HCT116 (cell line): ENCODE results near the gene EFCAB7. TPM values are rescaled to one million over a fixed set of nuclear protein-coding genes. Genes with fewer than 3 reads are reported as not detected.

ENCODE experiments used
- ATAC-seq: fragments of 200-7000 bp; cut with Tn5 transposase; 2 replicates; pipeline ENCODE4 v1.9.1; 2020; ENCODE audit warnings: mild to moderate bottlenecking, moderate library complexity
- BruUV-seq: library from RNA; stranded (reverse); fragments of 400-500 nt; replicated peaks from 2 replicates; lab custom pipeline; 2021; lab: Mats Ljungman, UMichigan
- CTCF ChIA-PET: fragments of 300-600 bp; sonication (Branson Sonifier 250); formaldehyde crosslinking; loops from one replicate; lab custom pipeline; 2021; ENCODE audit warnings: antibody characterized with exemption; lab: Charles Lee
- POLR2A ChIA-PET: fragments of 300-600, 350-600 bp; sonication (Branson Sonifier 250); formaldehyde crosslinking; loops from one replicate; lab custom pipeline; 2021; ENCODE audit warnings: antibody characterized with exemption; lab: Charles Lee
- RAD21 ChIA-PET, 2 experiments: fragments of 300-600 bp; sonication (Branson Sonifier 250); formaldehyde crosslinking; loops; one replicate each; lab custom pipeline; 2023; ENCODE audit warnings: low total read pairs in 2 of 2; ENCODE audit not compliant: uncharacterized antibody in 2 of 2, unreplicated experiment in 2 of 2, low non-redundant PET in 1 of 2; lab: Charles Lee
- DNase-seq: peaks from one replicate; pipeline ENCODE4 v3.0.0-alpha.2; 2010; ENCODE audit warnings: low read depth, low spot score
- H2AFZ ChIP-seq: fragments of 200-600 bp; shearing (Covaris generic), sonication (generic); 2 replicates; pipeline ENCODE4 v1.6.1; 2017; ENCODE audit warnings: low read depth, mixed run types, mixed read lengths, antibody characterized with exemption, low read length; ENCODE audit not compliant: poor library complexity, severe bottlenecking
- H3K27ac ChIP-seq: 2 replicates; pipeline ENCODE4 v1.5.1; 2012; ENCODE audit warnings: low read depth, low read length
- H3K27me3 ChIP-seq: fragments of 200-600 bp; sonication (generic); 2 replicates; pipeline ENCODE4 v1.6.1; 2016; ENCODE audit warnings: mixed run types, low read length, mixed read lengths; ENCODE audit not compliant: insufficient read depth
- H3K36me3 ChIP-seq, 2 experiments: fragments of 200-500 bp in 1 of 2; fragments of 200-600 bp in 1 of 2; sonication (Bioruptor generic) in 1 of 2; sonication (generic) in 1 of 2; 2 replicates each; pipeline versions ENCODE4 v1.5.1 to v1.6.1; 2014 to 2016; ENCODE audit warnings: low read length in 2 of 2, inconsistent platforms in 1 of 2, mixed read lengths in 1 of 2, mixed run types in 1 of 2; ENCODE audit not compliant: insufficient read depth in 2 of 2, control insufficient read depth in 1 of 2
- H3K4me1 ChIP-seq, 2 experiments: fragments of 200-600 bp in 1 of 2; sonication (generic) in 1 of 2; 2 replicates each; pipeline versions ENCODE4 v1.5.1 to v1.6.1; 2012 to 2017; ENCODE audit warnings: low read length in 2 of 2, inconsistent platforms in 1 of 2, mild to moderate bottlenecking in 1 of 2, mixed read lengths in 1 of 2, mixed run types in 1 of 2, moderate library complexity in 1 of 2; ENCODE audit not compliant: insufficient read depth in 2 of 2, control insufficient read depth in 1 of 2
- H3K4me2 ChIP-seq: fragments of 200-600 bp; sonication (generic); 2 replicates; pipeline ENCODE4 v1.6.1; 2017; ENCODE audit warnings: mixed run types, low read length, mixed read lengths
- H3K4me3 ChIP-seq, 2 experiments: fragments of 200-600 bp in 1 of 2; sonication (generic) in 1 of 2; replicated peaks in 1 of 2; 2 replicates each; pipeline ENCODE4 v1.5.1; 2011 to 2016; ENCODE audit warnings: low read length in 2 of 2, control low read depth in 1 of 2, low read depth in 1 of 2, mild to moderate bottlenecking in 1 of 2, mixed read lengths in 1 of 2, mixed run types in 1 of 2
- H3K79me2 ChIP-seq: fragments of 200-600 bp; sonication (generic); 2 replicates; pipeline ENCODE4 v1.6.1; 2017; ENCODE audit warnings: mild to moderate bottlenecking, mixed run types, low read length, moderate library complexity, mixed read lengths; ENCODE audit not compliant: insufficient read depth
- H3K9ac ChIP-seq: fragments of 200-600 bp; sonication (generic); 2 replicates; pipeline ENCODE4 v1.6.1; 2016; ENCODE audit warnings: low read length, mixed read lengths
- H3K9me2 ChIP-seq: fragments of 200-600 bp; sonication (generic), shearing (Covaris generic); 2 replicates; pipeline ENCODE4 v1.6.1; 2017; ENCODE audit warnings: mixed run types, mild to moderate bottlenecking, moderate library complexity; ENCODE audit not compliant: insufficient read depth
- H3K9me3 ChIP-seq, 2 experiments: fragments of 200-500 bp in 1 of 2; fragments of 200-600 bp in 1 of 2; sonication (Bioruptor generic) in 1 of 2; sonication (generic) in 1 of 2; 2 replicates each; pipeline ENCODE4 v1.6.1; 2014 to 2017; ENCODE audit warnings: low read length in 2 of 2, mixed read lengths in 2 of 2, inconsistent platforms in 1 of 2, low read depth in 1 of 2, mild to moderate bottlenecking in 1 of 2, mixed run types in 1 of 2, moderate library complexity in 1 of 2; ENCODE audit not compliant: control insufficient read depth in 1 of 2, insufficient read depth in 1 of 2
- H4K20me1 ChIP-seq: fragments of 200-600 bp; sonication (generic), shearing (Covaris generic); 2 replicates; pipeline ENCODE4 v1.6.1; 2017; ENCODE audit warnings: mixed run types, mild to moderate bottlenecking, moderate library complexity; ENCODE audit not compliant: insufficient read depth
- EZH2phosphoT487 ChIP-seq: fragments of 200-600 bp; IDR thresholded peaks from 2 replicates; pipeline ENCODE4 v1.6.1; 2018; ENCODE audit warnings: antibody characterized with exemption, borderline replicate concordance
- RAD21 ChIP-seq: IDR thresholded peaks from 2 replicates; pipeline ENCODE4 v1.6.1; 2012; ENCODE audit warnings: low read depth, mild to moderate bottlenecking
- SP1 ChIP-seq: IDR thresholded peaks from 2 replicates; pipeline ENCODE4 v1.6.1; 2012; ENCODE audit warnings: low read depth
- YY1 ChIP-seq: IDR thresholded peaks from 2 replicates; pipeline ENCODE4 v1.6.1; 2011; ENCODE audit warnings: low read length, low read depth, moderate library complexity, mild to moderate bottlenecking; ENCODE audit not compliant: insufficient replicate concordance; ENCODE audit errors: extremely low read depth
- ZFX ChIP-seq: fragments of 450-650 bp; IDR thresholded peaks from 2 replicates; pipeline ENCODE4 v1.6.1; 2017
- intact Hi-C: fragments of 100-400 bp; cut with micrococcal nuclease; formaldehyde crosslinking; loops from 2 replicates; pipeline ENCODE4 v1.10.0; 2022
- total RNA-seq: library from RNA; stranded (reverse); gene quantifications from one replicate; pipeline ENCODE4 v1.2.1, GENCODE V29; 2021; ENCODE audit not compliant: unreplicated experiment
- TF ChIP-seq, protein P1 (sequence below): IDR thresholded peaks from 2 replicates; pipeline ENCODE4 v1.6.1; 2011; ENCODE audit warnings: mild to moderate bottlenecking, low read length, moderate library complexity; ENCODE audit not compliant: insufficient replicate concordance; ENCODE audit errors: extremely low read depth
- TF ChIP-seq, protein P2 (sequence below): IDR thresholded peaks from 2 replicates; pipeline ENCODE4 v1.6.1; 2012; ENCODE audit warnings: low read depth

EFCAB7 gene
- total RNA-seq, 1 experiment from 2014 or later: 6.0 TPM

DNA sequence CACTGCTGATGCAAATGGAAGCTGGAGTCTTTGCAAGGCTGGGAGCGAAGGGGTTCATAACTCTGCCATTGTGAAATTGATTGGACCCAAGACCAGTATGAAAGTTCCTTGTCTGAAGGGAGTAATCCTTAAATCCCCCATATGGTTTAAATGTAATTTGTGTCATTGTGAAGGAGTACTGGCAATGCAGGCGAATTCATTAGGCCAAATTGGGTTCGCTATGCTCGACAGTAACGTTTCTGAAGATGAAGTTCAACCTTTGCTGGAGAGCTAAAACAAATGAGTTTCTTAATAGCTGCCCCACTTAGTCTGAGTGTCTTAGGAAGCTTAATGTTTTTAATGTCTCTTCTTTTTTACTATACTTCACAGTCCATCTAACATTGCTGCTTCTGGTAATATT, 97.3 kb downstream of the EFCAB7 start:
- no peak for ATAC-seq
- Histone ChIP-seq H3K27me3 (no peaks in the 10 kb centered on the region), H3K4me2 (no peak overlapping the region), H4K20me1 (no peaks in the 10 kb centered on the region), H2AFZ (no peak overlapping the region), H3K36me3 (no peaks in the 10 kb centered on the region), H3K9me2 (no peaks in the 10 kb centered on the region), H3K79me2 (no peaks in the 10 kb centered on the region), H3K4me1 (peaks cover 0 to 15% of the 10 kb centered on the region in 2 experiments; a peak in 2 of 4 replicates), H3K27ac (no peak overlapping the region), H3K4me3 (no peak overlapping the region), H3K9ac (no peak overlapping the region), H3K9me3 (no peaks in the 10 kb centered on the region)
- POLR2A ChIA-PET: no interaction called here
- CTCF ChIA-PET: interaction anchor here (3.0 kb wide), 1 partner anchor 626 kb away, joined by 6 read pairs; no protein-coding TSS in a partner anchor
- intact Hi-C loops: loop anchor here (10.0 kb wide), 1 partner anchor 154 kb away; the partner anchor contains the start of gene ROR1
- RAD21 ChIA-PET: no interaction called here
- no TSS peak for BruUV-seq
- no peak for TF ChIP-seq ZFX
- no peak for DNase-seq

DNA sequence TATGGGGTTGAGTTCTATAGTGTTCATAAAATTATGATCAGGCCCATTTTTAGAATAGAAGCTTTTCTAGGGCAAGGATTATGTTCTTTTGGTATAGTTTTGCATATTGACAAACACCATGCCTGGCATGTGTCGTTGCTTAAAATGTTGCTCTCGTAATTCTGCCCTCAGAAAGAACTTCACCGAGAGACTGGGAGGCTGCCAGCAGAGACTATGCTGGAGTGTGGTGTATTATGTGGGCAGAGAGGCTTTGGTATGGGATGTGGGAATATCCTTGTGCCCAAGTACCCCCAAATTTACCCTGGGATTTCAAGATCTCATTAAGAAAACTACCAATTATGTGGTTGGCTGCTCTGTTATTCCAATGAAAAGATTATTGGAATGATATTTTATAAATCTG, 97.8 kb downstream of the EFCAB7 start:
- ChIA-PET RAD21 (no interaction called here), POLR2A (no interaction called here), CTCF (interaction anchor here (3.0 kb wide), 1 partner anchor 625 kb away, joined by 6 read pairs; no protein-coding TSS in a partner anchor)
- DNase-seq: no peak
- Histone ChIP-seq H3K4me2 (no peak overlapping the region), H3K9me2 (no peaks in the 10 kb centered on the region), H3K4me3 (no peak overlapping the region), H3K27me3 (no peaks in the 10 kb centered on the region), H3K36me3 (no peaks in the 10 kb centered on the region), H3K4me1 (peaks cover 0 to 15% of the 10 kb centered on the region in 2 experiments; a peak in 2 of 4 replicates), H3K27ac (no peak overlapping the region), H2AFZ (no peak overlapping the region), H3K9ac (no peak overlapping the region), H4K20me1 (no peaks in the 10 kb centered on the region), H3K79me2 (no peaks in the 10 kb centered on the region), H3K9me3 (no peaks in the 10 kb centered on the region)
- no TSS peak for BruUV-seq
- intact Hi-C loops: loop anchor here (10.0 kb wide), 1 partner anchor 154 kb away; the partner anchor contains the start of gene ROR1
- no peak for ATAC-seq
- TF ChIP-seq, protein P1, sequence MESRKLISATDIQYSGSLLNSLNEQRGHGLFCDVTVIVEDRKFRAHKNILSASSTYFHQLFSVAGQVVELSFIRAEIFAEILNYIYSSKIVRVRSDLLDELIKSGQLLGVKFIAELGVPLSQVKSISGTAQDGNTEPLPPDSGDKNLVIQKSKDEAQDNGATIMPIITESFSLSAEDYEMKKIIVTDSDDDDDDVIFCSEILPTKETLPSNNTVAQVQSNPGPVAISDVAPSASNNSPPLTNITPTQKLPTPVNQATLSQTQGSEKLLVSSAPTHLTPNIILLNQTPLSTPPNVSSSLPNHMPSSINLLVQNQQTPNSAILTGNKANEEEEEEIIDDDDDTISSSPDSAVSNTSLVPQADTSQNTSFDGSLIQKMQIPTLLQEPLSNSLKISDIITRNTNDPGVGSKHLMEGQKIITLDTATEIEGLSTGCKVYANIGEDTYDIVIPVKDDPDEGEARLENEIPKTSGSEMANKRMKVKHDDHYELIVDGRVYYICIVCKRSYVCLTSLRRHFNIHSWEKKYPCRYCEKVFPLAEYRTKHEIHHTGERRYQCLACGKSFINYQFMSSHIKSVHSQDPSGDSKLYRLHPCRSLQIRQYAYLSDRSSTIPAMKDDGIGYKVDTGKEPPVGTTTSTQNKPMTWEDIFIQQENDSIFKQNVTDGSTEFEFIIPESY: no peak
- TF ChIP-seq, protein P2, sequence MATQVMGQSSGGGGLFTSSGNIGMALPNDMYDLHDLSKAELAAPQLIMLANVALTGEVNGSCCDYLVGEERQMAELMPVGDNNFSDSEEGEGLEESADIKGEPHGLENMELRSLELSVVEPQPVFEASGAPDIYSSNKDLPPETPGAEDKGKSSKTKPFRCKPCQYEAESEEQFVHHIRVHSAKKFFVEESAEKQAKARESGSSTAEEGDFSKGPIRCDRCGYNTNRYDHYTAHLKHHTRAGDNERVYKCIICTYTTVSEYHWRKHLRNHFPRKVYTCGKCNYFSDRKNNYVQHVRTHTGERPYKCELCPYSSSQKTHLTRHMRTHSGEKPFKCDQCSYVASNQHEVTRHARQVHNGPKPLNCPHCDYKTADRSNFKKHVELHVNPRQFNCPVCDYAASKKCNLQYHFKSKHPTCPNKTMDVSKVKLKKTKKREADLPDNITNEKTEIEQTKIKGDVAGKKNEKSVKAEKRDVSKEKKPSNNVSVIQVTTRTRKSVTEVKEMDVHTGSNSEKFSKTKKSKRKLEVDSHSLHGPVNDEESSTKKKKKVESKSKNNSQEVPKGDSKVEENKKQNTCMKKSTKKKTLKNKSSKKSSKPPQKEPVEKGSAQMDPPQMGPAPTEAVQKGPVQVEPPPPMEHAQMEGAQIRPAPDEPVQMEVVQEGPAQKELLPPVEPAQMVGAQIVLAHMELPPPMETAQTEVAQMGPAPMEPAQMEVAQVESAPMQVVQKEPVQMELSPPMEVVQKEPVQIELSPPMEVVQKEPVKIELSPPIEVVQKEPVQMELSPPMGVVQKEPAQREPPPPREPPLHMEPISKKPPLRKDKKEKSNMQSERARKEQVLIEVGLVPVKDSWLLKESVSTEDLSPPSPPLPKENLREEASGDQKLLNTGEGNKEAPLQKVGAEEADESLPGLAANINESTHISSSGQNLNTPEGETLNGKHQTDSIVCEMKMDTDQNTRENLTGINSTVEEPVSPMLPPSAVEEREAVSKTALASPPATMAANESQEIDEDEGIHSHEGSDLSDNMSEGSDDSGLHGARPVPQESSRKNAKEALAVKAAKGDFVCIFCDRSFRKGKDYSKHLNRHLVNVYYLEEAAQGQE: no peak
- no peak for TF ChIP-seq YY1
- TF ChIP-seq RAD21: no peak
- no peak for TF ChIP-seq SP1
- no peak for TF ChIP-seq EZH2phosphoT487
